T-helper 17 cell (primary cell): ENCODE data around the gene DSG1. TPM values are rescaled to one million over a fixed set of nuclear protein-coding genes. Genes with fewer than 3 reads are reported as not detected.
"Not testable (repeated sequence)": the region's sequence is repeated elsewhere in the genome, so short reads cannot be mapped to it uniquely, and the experiment has no call there.

ENCODE experiments used
- ATAC-seq: fragments of 150-1000 bp; cut with Tn5 transposase; 2 replicates; pipeline ENCODE4 v1.10.0; 2021; ENCODE audit warnings: mild to moderate bottlenecking, moderate library complexity
- DNase-seq, 3 donors: peaks; one replicate each; pipeline versions ENCODE4 v3.0.0 to v3.0.0-alpha.2; 2020 to 2021
- H3K9me3 ChIP-seq: one replicate; pipeline ENCODE4 v1.7.0; 2013; ENCODE audit warnings: low read length, mild to moderate bottlenecking; ENCODE audit not compliant: control insufficient read depth, poor library complexity, severe bottlenecking
- H3K27ac Mint-ChIP-seq: one replicate; pipeline ENCODE4 v1.8.0; 2022; ENCODE audit warnings: mild to moderate bottlenecking, moderate library complexity, mixed read lengths
- H3K27me3 Mint-ChIP-seq: one replicate; pipeline ENCODE4 v1.8.0; 2022; ENCODE audit warnings: mixed read lengths
- H3K36me3 Mint-ChIP-seq: one replicate; pipeline ENCODE4 v1.8.0; 2022; ENCODE audit warnings: low read depth, mixed read lengths
- H3K4me1 Mint-ChIP-seq: one replicate; pipeline ENCODE4 v1.8.0; 2022; ENCODE audit warnings: mild to moderate bottlenecking, mixed read lengths
- H3K4me3 Mint-ChIP-seq: one replicate; pipeline ENCODE4 v1.8.0; 2022; ENCODE audit warnings: mild to moderate bottlenecking, moderate library complexity, mixed read lengths
- total RNA-seq, 4 donors: library from RNA in 2 of 4; stranded (reverse) in 2 of 4; gene quantifications; one replicate each; pipeline ENCODE4 v1.2.3 and lab custom pipeline; 2022 to 2026

Gene DSG1
- total RNA-seq (not detected), total RNA-seq (lab: John Stamatoyannopoulos, UW) (0 reads per million in 2 donors)

GRCh38 chr18:31317860-31318259 lies at the start of gene DSG1:
DSG1 (plus strand) TSS chr18:31318160; CDS start chr18:31318301, 141 bp downstream.
- H3K36me3 Mint-ChIP-seq = no peaks in the 10 kb centered on the region
- no peak for DNase-seq
- no peak for ATAC-seq
- H3K27ac Mint-ChIP-seq = no peak within 1 kb of the TSS
- H3K4me3 Mint-ChIP-seq = no peak within 1 kb of the TSS
- no peaks in the 10 kb centered on the region for H3K27me3 Mint-ChIP-seq
- no peaks in the 10 kb centered on the region for H3K9me3 ChIP-seq
- H3K4me1 Mint-ChIP-seq = no peaks in the 10 kb centered on the region

GRCh38 chr18:31268985-31269406 lies 49.0 kb upstream of the DSG1 start:
- Mint-ChIP-seq H3K27ac (no peak overlapping the region), H3K4me3 (no peak overlapping the region), H3K4me1 (no peaks in the 10 kb centered on the region), H3K36me3 (no peaks in the 10 kb centered on the region), H3K27me3 (no peaks in the 10 kb centered on the region)
- no peak for ATAC-seq
- no peaks in the 10 kb centered on the region for H3K9me3 ChIP-seq
- DNase-seq = no peak

- no peaks in the 10 kb centered on the region for H3K9me3 ChIP-seq
- H3K27me3 Mint-ChIP-seq = no peaks in the 10 kb centered on the region
- H3K4me3 Mint-ChIP-seq = no peak overlapping the region
- H3K36me3 Mint-ChIP-seq = no peaks in the 10 kb centered on the region
- no peaks in the 10 kb centered on the region for H3K4me1 Mint-ChIP-seq
- no peak overlapping the region for H3K27ac Mint-ChIP-seq
- DNase-seq = no peak
- no peak for ATAC-seq
Measured at GRCh38 chr18:31269566-31269965, 48.4 kb upstream of the DSG1 start.

GRCh38 chr18:31270578-31270977 lies 47.4 kb upstream of the DSG1 start:
- DNase-seq (no peak), ATAC-seq (no peak)
- Mint-ChIP-seq H3K27me3 (no peaks in the 10 kb centered on the region), H3K36me3 (no peaks in the 10 kb centered on the region), H3K4me1 (no peaks in the 10 kb centered on the region), H3K27ac (no peak overlapping the region), H3K4me3 (no peak overlapping the region)
- H3K9me3 ChIP-seq = no peaks in the 10 kb centered on the region

- H3K27ac Mint-ChIP-seq = no peak overlapping the region
- DNase-seq = no peak
- no peaks in the 10 kb centered on the region for H3K9me3 ChIP-seq
- ATAC-seq = no peak
- H3K4me1 Mint-ChIP-seq = no peaks in the 10 kb centered on the region
- H3K27me3 Mint-ChIP-seq = no peaks in the 10 kb centered on the region
- H3K4me3 Mint-ChIP-seq = no peak overlapping the region
- H3K36me3 Mint-ChIP-seq = no peaks in the 10 kb centered on the region
Measured at GRCh38 chr18:31273812-31274527, 44.0 kb upstream of the DSG1 start.

GRCh38 chr18:31274931-31275330 lies 43.0 kb upstream of the DSG1 start:
- no peaks in the 10 kb centered on the region for H3K9me3 ChIP-seq
- Mint-ChIP-seq H3K27ac (no peak overlapping the region), H3K27me3 (no peaks in the 10 kb centered on the region), H3K4me1 (no peaks in the 10 kb centered on the region), H3K4me3 (no peak overlapping the region), H3K36me3 (no peaks in the 10 kb centered on the region)
- DNase-seq (no peak), ATAC-seq (no peak)

GRCh38 chr18:31275722-31276463 lies 42.1 kb upstream of the DSG1 start:
- no peak for ATAC-seq
- Mint-ChIP-seq H3K4me1 (no peaks in the 10 kb centered on the region), H3K27me3 (no peaks in the 10 kb centered on the region), H3K4me3 (no peak overlapping the region), H3K36me3 (no peaks in the 10 kb centered on the region), H3K27ac (no peak overlapping the region)
- DNase-seq = no peak
- no peaks in the 10 kb centered on the region for H3K9me3 ChIP-seq

- no peaks in the 10 kb centered on the region for H3K9me3 ChIP-seq
- Mint-ChIP-seq H3K4me1 (no peaks in the 10 kb centered on the region), H3K27me3 (no peaks in the 10 kb centered on the region), H3K27ac (no peak overlapping the region), H3K4me3 (no peak overlapping the region), H3K36me3 (no peaks in the 10 kb centered on the region)
- no peak for DNase-seq
- no peak for ATAC-seq
Measured at GRCh38 chr18:31278609-31279071, 39.3 kb upstream of the DSG1 start.

- no peak overlapping the region for H3K27ac Mint-ChIP-seq
- ATAC-seq (no peak), DNase-seq (no peak)
- no peaks in the 10 kb centered on the region for H3K4me1 Mint-ChIP-seq
- no peaks in the 10 kb centered on the region for H3K9me3 ChIP-seq
- no peak overlapping the region for H3K4me3 Mint-ChIP-seq
- no peaks in the 10 kb centered on the region for H3K36me3 Mint-ChIP-seq
- no peaks in the 10 kb centered on the region for H3K27me3 Mint-ChIP-seq
Measured at GRCh38 chr18:31280502-31280901, 37.5 kb upstream of the DSG1 start.

- Mint-ChIP-seq H3K27me3 (no peaks in the 10 kb centered on the region), H3K4me1 (no peaks in the 10 kb centered on the region), H3K27ac (no peak overlapping the region), H3K4me3 (no peak overlapping the region), H3K36me3 (no peaks in the 10 kb centered on the region)
- ATAC-seq (no peak), DNase-seq (no peak)
- no peaks in the 10 kb centered on the region for H3K9me3 ChIP-seq
Measured at GRCh38 chr18:31281437-31281836, 36.5 kb upstream of the DSG1 start.

- not testable (repeated sequence) for ATAC-seq, H3K36me3 Mint-ChIP-seq
Measured at GRCh38 chr18:31289446-31289845, 28.5 kb upstream of the DSG1 start.

GRCh38 chr18:31291688-31292087 lies 26.3 kb upstream of the DSG1 start:
- H3K4me1 Mint-ChIP-seq = no peaks in the 10 kb centered on the region
- H3K36me3 Mint-ChIP-seq = no peaks in the 10 kb centered on the region
- H3K27me3 Mint-ChIP-seq = no peaks in the 10 kb centered on the region
- no peak overlapping the region for H3K4me3 Mint-ChIP-seq
- H3K9me3 ChIP-seq = no peaks in the 10 kb centered on the region
- DNase-seq (no peak), ATAC-seq (no peak)
- H3K27ac Mint-ChIP-seq = no peak overlapping the region

More at GRCh38 chr18:31289446-31289845, 28.5 kb upstream of the DSG1 start:
- not testable (repeated sequence) for H3K9me3 ChIP-seq, H3K4me3 Mint-ChIP-seq, DNase-seq, H3K4me1 Mint-ChIP-seq, H3K27me3 Mint-ChIP-seq, H3K27ac Mint-ChIP-seq

GRCh38 chr18:31294199-31294747 lies 23.7 kb upstream of the DSG1 start:
- Mint-ChIP-seq H3K27ac (no peak overlapping the region), H3K27me3 (no peaks in the 10 kb centered on the region), H3K4me3 (no peak overlapping the region), H3K36me3 (no peaks in the 10 kb centered on the region), H3K4me1 (no peaks in the 10 kb centered on the region)
- DNase-seq (no peak), ATAC-seq (no peak)
- no peaks in the 10 kb centered on the region for H3K9me3 ChIP-seq
